SK-N-SH treated with all-trans-retinoic acid at 6 μM for 48 hours (cell line): ENCODE measurements around the gene CPSF4.

Experiments used
- ATAC-seq: fragments of 200-7000 bp; cut with Tn5 transposase; 3 replicates; pipeline ENCODE4 v1.9.1; 2020; ENCODE audit warnings: mild to moderate bottlenecking, moderate library complexity
- ARNTL ChIP-seq: fragments of 450-650 bp; formaldehyde crosslinking; IDR thresholded peaks from 2 replicates; pipeline ENCODE4 v1.5.0; 2020; ENCODE audit warnings: low read depth, mild to moderate bottlenecking, moderate library complexity, borderline replicate concordance
- BACH2 ChIP-seq: fragments of 250-450 bp; sonication (Bioruptor Pico); IDR thresholded peaks from 2 replicates; pipeline ENCODE4 v1.9.0; 2021; ENCODE audit warnings: mild to moderate bottlenecking, borderline replicate concordance
- ESRRG ChIP-seq: fragments of 250-450 bp; sonication (Bioruptor Pico); IDR thresholded peaks from 2 replicates; pipeline ENCODE4 v1.6.1; 2021; ENCODE audit warnings: mild to moderate bottlenecking
- ISL1 ChIP-seq: fragments of 250-450 bp; sonication (Bioruptor Pico); IDR thresholded peaks from 2 replicates; pipeline ENCODE4 v2.1.2; 2022; ENCODE audit warnings: mild to moderate bottlenecking, moderate library complexity
- PPARA ChIP-seq: fragments of 250-450 bp; sonication (Bioruptor Pico); IDR thresholded peaks from 2 replicates; pipeline ENCODE4 v1.5.0; 2020; ENCODE audit warnings: mild to moderate bottlenecking, borderline replicate concordance
- RARB ChIP-seq: fragments of 250-450 bp; sonication (Bioruptor Pico); IDR thresholded peaks from 2 replicates; pipeline ENCODE4 v1.8.0; 2021; ENCODE audit warnings: mild to moderate bottlenecking, moderate library complexity
- SNAI2 ChIP-seq: fragments of 250-450 bp; sonication (Bioruptor Pico); IDR thresholded peaks from 2 replicates; pipeline ENCODE4 v1.5.0; 2020; ENCODE audit warnings: mild to moderate bottlenecking, moderate library complexity
- TCF4 ChIP-seq: fragments of 250-450 bp; sonication (Bioruptor Pico); IDR thresholded peaks from 2 replicates; pipeline ENCODE4 v1.8.0; 2021; ENCODE audit warnings: mild to moderate bottlenecking, moderate library complexity, borderline replicate concordance
- TOX ChIP-seq: fragments of 250-450 bp; sonication (Bioruptor Pico); IDR thresholded peaks from 2 replicates; pipeline ENCODE4 v1.8.0; 2021; ENCODE audit warnings: mild to moderate bottlenecking, moderate library complexity, borderline replicate concordance
- ZC3H10 ChIP-seq: fragments of 250-450 bp; sonication (Bioruptor Pico); IDR thresholded peaks from 2 replicates; pipeline ENCODE4 v1.5.1; 2021; ENCODE audit warnings: mild to moderate bottlenecking, moderate library complexity
- ZFP3 ChIP-seq: fragments of 250-450 bp; sonication (Bioruptor Pico); IDR thresholded peaks from 2 replicates; pipeline ENCODE4 v1.5.0; 2020; ENCODE audit warnings: mild to moderate bottlenecking, moderate library complexity
- ZFP30 ChIP-seq: fragments of 450-650 bp; formaldehyde crosslinking; IDR thresholded peaks from 2 replicates; pipeline ENCODE4 v1.5.0; 2022; ENCODE audit warnings: mild to moderate bottlenecking, moderate library complexity
- TF ChIP-seq, protein P1 (sequence below): fragments of 250-450 bp; sonication (Bioruptor Pico); IDR thresholded peaks from 2 replicates; pipeline ENCODE4 v1.8.0; 2021; ENCODE audit warnings: low read depth, mild to moderate bottlenecking, moderate library complexity, borderline replicate concordance
- TF ChIP-seq, protein P2 (sequence below): fragments of 250-450 bp; sonication (Bioruptor Pico); IDR thresholded peaks from 2 replicates; pipeline ENCODE4 v1.8.0; 2020; ENCODE audit warnings: mild to moderate bottlenecking, moderate library complexity, borderline replicate concordance
- TF ChIP-seq, protein P3 (sequence below): fragments of 250-450 bp; sonication (Bioruptor Pico); IDR thresholded peaks from 2 replicates; pipeline ENCODE4 v1.5.0; 2020; ENCODE audit warnings: mild to moderate bottlenecking, moderate library complexity
- TF ChIP-seq, protein P4 (sequence below): fragments of 250-450 bp; sonication (Bioruptor Pico); IDR thresholded peaks from 2 replicates; pipeline ENCODE4 v1.5.1; 2021; ENCODE audit warnings: mild to moderate bottlenecking, moderate library complexity
- TF ChIP-seq, protein P5 (sequence below): fragments of 250-450 bp; sonication (Bioruptor Pico); IDR thresholded peaks from 2 replicates; pipeline ENCODE4 v1.5.1; 2020; ENCODE audit warnings: low read depth, mild to moderate bottlenecking, moderate library complexity

Gene CPSF4

DNA sequence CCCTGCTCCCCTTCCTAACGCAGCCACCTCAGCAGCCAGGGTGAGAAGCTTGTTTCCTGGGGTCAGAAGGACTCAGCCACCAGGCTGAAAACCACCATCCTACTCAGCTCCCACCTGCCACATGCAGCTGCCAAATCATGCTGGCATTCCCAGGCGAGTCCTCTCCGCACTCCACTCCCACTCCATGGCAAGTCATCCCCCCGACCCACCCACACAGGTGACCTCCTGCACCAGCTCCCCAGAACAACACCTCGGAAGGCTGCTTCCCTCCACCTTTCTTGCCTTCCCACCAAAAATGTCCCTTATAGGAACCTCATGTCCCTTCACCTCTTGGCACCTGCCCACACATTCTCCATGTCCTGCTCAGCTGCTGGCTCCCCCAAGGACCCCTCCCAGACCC lies 35.0 kb upstream of the CPSF4 start:
- TF ChIP-seq TCF4 (CRISPR knock-in tag) (no peak), TOX (CRISPR knock-in tag) (no peak), ESRRG (CRISPR knock-in tag) (no peak), BACH2 (CRISPR knock-in tag) (no peak), ZFP3 (no peak), ZC3H10 (CRISPR knock-in tag) (no peak), ARNTL (CRISPR knock-in tag) (no peak), ISL1 (CRISPR knock-in tag) (no peak), ZFP30 (CRISPR knock-in tag) (no peak), RARB (CRISPR knock-in tag) (no peak)
- TF ChIP-seq, protein P1, sequence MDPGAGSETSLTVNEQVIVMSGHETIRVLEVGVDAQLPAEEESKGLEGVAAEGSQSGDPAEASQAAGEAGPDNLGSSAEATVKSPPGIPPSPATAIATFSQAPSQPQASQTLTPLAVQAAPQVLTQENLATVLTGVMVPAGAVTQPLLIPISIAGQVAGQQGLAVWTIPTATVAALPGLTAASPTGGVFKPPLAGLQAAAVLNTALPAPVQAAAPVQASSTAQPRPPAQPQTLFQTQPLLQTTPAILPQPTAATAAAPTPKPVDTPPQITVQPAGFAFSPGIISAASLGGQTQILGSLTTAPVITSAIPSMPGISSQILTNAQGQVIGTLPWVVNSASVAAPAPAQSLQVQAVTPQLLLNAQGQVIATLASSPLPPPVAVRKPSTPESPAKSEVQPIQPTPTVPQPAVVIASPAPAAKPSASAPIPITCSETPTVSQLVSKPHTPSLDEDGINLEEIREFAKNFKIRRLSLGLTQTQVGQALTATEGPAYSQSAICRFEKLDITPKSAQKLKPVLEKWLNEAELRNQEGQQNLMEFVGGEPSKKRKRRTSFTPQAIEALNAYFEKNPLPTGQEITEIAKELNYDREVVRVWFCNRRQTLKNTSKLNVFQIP, result no peak
- TF ChIP-seq, protein P2, sequence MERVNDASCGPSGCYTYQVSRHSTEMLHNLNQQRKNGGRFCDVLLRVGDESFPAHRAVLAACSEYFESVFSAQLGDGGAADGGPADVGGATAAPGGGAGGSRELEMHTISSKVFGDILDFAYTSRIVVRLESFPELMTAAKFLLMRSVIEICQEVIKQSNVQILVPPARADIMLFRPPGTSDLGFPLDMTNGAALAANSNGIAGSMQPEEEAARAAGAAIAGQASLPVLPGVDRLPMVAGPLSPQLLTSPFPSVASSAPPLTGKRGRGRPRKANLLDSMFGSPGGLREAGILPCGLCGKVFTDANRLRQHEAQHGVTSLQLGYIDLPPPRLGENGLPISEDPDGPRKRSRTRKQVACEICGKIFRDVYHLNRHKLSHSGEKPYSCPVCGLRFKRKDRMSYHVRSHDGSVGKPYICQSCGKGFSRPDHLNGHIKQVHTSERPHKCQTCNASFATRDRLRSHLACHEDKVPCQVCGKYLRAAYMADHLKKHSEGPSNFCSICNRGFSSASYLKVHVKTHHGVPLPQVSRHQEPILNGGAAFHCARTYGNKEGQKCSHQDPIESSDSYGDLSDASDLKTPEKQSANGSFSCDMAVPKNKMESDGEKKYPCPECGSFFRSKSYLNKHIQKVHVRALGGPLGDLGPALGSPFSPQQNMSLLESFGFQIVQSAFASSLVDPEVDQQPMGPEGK (CRISPR knock-in tag), result no peak
- TF ChIP-seq, protein P3, sequence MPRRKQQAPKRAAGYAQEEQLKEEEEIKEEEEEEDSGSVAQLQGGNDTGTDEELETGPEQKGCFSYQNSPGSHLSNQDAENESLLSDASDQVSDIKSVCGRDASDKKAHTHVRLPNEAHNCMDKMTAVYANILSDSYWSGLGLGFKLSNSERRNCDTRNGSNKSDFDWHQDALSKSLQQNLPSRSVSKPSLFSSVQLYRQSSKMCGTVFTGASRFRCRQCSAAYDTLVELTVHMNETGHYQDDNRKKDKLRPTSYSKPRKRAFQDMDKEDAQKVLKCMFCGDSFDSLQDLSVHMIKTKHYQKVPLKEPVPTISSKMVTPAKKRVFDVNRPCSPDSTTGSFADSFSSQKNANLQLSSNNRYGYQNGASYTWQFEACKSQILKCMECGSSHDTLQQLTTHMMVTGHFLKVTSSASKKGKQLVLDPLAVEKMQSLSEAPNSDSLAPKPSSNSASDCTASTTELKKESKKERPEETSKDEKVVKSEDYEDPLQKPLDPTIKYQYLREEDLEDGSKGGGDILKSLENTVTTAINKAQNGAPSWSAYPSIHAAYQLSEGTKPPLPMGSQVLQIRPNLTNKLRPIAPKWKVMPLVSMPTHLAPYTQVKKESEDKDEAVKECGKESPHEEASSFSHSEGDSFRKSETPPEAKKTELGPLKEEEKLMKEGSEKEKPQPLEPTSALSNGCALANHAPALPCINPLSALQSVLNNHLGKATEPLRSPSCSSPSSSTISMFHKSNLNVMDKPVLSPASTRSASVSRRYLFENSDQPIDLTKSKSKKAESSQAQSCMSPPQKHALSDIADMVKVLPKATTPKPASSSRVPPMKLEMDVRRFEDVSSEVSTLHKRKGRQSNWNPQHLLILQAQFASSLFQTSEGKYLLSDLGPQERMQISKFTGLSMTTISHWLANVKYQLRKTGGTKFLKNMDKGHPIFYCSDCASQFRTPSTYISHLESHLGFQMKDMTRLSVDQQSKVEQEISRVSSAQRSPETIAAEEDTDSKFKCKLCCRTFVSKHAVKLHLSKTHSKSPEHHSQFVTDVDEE (CRISPR knock-in tag), result no peak
- no peak for ATAC-seq

DNA sequence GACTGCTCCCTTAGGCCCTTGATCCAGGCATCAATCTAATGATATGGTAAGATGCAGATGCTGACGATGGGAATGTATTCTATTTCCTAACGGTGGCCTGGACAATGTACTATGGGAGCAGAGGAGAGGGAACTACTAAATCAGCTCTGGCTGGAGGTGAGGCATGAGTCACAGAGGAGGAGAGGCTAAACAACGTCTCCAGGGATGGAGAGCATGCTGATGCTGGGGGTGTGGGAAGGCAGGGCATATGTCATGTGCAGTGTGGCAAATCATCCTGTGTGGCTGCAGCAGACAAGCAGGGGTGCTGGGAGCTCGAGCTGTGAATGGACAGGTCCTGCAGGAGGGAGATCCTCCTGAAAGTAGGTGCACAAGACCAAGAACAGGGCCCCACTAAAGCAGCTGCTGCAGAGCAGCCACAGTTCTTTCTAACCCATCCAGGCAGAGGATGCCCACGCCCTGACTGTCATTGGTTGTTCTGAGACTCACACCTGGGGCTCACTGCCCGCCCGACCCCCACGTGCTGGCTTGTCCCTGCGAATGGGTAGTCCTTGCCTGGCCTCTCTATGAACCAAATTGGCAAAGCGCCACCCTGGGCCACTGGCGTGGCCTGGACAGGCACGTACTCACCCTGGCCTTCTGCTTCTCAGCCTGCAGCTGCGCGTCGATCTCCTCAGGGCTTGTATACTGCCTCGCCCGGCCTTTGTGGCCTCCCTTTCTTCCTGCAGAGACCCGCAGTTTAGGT lies 34.3 kb upstream of the CPSF4 start:
- TF ChIP-seq ISL1 (CRISPR knock-in tag) (no peak), SNAI2 (CRISPR knock-in tag) (no peak), BACH2 (CRISPR knock-in tag) (no peak), ZFP3 (no peak), ARNTL (CRISPR knock-in tag) (no peak), ZC3H10 (CRISPR knock-in tag) (no peak), TCF4 (CRISPR knock-in tag) (no peak), PPARA (CRISPR knock-in tag) (no peak)
- TF ChIP-seq, protein P3 (CRISPR knock-in tag), result no peak
- TF ChIP-seq, protein P1, result no peak
- TF ChIP-seq, protein P4, sequence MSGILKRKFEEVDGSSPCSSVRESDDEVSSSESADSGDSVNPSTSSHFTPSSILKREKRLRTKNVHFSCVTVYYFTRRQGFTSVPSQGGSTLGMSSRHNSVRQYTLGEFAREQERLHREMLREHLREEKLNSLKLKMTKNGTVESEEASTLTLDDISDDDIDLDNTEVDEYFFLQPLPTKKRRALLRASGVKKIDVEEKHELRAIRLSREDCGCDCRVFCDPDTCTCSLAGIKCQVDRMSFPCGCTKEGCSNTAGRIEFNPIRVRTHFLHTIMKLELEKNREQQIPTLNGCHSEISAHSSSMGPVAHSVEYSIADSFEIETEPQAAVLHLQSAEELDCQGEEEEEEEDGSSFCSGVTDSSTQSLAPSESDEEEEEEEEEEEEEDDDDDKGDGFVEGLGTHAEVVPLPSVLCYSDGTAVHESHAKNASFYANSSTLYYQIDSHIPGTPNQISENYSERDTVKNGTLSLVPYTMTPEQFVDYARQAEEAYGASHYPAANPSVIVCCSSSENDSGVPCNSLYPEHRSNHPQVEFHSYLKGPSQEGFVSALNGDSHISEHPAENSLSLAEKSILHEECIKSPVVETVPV (CRISPR knock-in tag), result no peak
- TF ChIP-seq, protein P5, sequence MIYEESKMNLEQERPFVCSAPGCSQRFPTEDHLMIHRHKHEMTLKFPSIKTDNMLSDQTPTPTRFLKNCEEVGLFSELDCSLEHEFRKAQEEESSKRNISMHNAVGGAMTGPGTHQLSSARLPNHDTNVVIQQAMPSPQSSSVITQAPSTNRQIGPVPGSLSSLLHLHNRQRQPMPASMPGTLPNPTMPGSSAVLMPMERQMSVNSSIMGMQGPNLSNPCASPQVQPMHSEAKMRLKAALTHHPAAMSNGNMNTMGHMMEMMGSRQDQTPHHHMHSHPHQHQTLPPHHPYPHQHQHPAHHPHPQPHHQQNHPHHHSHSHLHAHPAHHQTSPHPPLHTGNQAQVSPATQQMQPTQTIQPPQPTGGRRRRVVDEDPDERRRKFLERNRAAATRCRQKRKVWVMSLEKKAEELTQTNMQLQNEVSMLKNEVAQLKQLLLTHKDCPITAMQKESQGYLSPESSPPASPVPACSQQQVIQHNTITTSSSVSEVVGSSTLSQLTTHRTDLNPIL, result no peak
- ATAC-seq, result no peak
